ENCODE results near the gene KCTD18. TPM values are rescaled to one million over a fixed set of nuclear protein-coding genes. Genes with fewer than 3 reads are reported as not detected.

KCTD18 gene
- total RNA-seq, 4 donors from 2014 or later = 23.7 to 33.8 (median 28.8) TPM

GRCh38 chr2:200486529-200486928, 23.3 kb downstream of the KCTD18 start:
- ATAC-seq = no peak
- no peaks in the 10 kb centered on the region for H3K27me3 ChIP-seq
- no peak overlapping the region for H3K4me3 ChIP-seq
- H3K27ac ChIP-seq = no peak overlapping the region
- no peaks in the 10 kb centered on the region for H3K4me1 ChIP-seq
- TF ChIP-seq EP300 (IDR thresholded peaks at IDR 0.05) = no peak
- TF ChIP-seq POLR2A (IDR thresholded peaks at IDR 0.05) = no peak
- TF ChIP-seq CTCF (IDR thresholded peaks at IDR 0.05) = no peak
- TF ChIP-seq POLR2AphosphoS5 (IDR thresholded peaks at IDR 0.05) = no peak
- H3K36me3 ChIP-seq = peaks cover 0 to 30% of the 10 kb centered on the region in 2 donors
- 63 to 79% methylated on average over 2 of the region's 2 CpGs for WGBS, 2 donors (ENCODE audit: low coverage in 1 of 2)
- no peaks in the 10 kb centered on the region for H3K9me3 ChIP-seq

DNA sequence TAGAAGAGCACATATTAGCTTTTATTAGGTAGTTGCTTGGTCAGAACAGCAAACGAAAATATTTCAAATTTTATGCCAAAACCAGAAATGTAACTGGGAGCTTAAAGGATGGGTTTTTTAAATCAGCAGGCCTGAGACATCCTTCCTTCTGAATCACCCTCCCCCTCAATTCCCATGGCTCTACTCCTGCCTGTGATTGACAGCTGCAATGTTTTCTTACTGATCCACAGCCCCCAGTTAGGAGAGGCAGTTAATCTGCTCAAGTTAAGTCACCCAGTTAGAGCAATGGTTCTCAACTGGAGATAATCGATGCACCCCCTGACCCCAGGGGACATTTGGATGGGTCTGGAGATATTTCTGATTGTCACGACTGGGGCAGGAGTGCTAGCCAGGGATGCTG, 24.9 kb downstream of the KCTD18 start:
- Histone ChIP-seq H3K36me3 (peaks cover 0 to 14% of the 10 kb centered on the region in 2 donors), H3K9me3 (no peaks in the 10 kb centered on the region), H3K27me3 (no peaks in the 10 kb centered on the region), H3K4me1 (no peaks in the 10 kb centered on the region), H3K4me3 (no peak overlapping the region), H3K27ac (no peak overlapping the region)
- TF ChIP-seq CTCF (IDR thresholded peaks at IDR 0.05) (no peak), EP300 (IDR thresholded peaks at IDR 0.05) (no peak), POLR2AphosphoS5 (IDR thresholded peaks at IDR 0.05) (no peak)
- 72 to 74% methylated on average over 2 to 3 of the region's 3 CpGs for WGBS, 2 donors (ENCODE audit: low coverage in 1 of 2)
- ATAC-seq = no peak

DNA sequence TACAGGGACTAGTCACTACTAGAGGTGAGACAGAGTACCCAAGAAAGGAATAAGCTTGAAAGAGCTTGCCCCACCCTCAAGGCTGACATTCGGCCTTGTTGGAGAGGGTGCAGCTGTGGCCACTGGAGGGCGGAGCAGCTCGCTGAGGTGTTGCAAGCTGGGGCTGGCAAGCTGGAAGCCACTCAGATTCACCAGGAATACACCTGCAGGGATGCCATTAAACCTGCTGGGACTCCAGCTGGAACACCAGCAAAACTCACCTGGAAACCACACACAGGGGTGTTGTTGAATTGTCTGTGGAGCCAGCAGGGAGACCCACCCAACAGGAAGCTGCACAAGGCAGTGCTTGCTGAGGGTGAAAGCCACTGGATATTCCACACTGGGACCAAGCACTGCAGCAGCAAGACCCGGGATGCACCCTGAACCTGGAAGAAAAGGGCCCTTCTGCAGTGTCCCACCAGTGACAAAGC, 26.1 kb downstream of the KCTD18 start:
- TF ChIP-seq POLR2A (IDR thresholded peaks at IDR 0.05) = no peak
- TF ChIP-seq CTCF (IDR thresholded peaks at IDR 0.05) = peak in 1 of 4 experiments; percentile 21
- no peak for TF ChIP-seq EP300 (IDR thresholded peaks at IDR 0.05)
- no peak for TF ChIP-seq POLR2AphosphoS5 (IDR thresholded peaks at IDR 0.05)
- Histone ChIP-seq H3K4me1 (no peaks in the 10 kb centered on the region), H3K27me3 (no peaks in the 10 kb centered on the region), H3K36me3 (peaks cover 0 to 11% of the 10 kb centered on the region in 2 donors), H3K9me3 (no peaks in the 10 kb centered on the region), H3K4me3 (no peak overlapping the region), H3K27ac (no peak overlapping the region)
- ATAC-seq = no peak
- WGBS, 2 donors (ENCODE audit: low coverage in 1 of 2) = 53% methylated on average over 4 of the region's 4 CpGs; no CpG with 5 or more reads in 1 of the 2 donors

- ATAC-seq = no peak
- TF ChIP-seq POLR2AphosphoS5 (IDR thresholded peaks at IDR 0.05) = no peak
- no peak for TF ChIP-seq POLR2A (IDR thresholded peaks at IDR 0.05)
- no peak for TF ChIP-seq CTCF (IDR thresholded peaks at IDR 0.05)
- TF ChIP-seq EP300 (IDR thresholded peaks at IDR 0.05) = no peak
Measured at GRCh38 chr2:200482194-200482593, 27.7 kb downstream of the KCTD18 start.

GRCh38 chr2:200479692-200480265, 30.1 kb downstream of the KCTD18 start:
- H3K9me3 ChIP-seq = no peaks in the 10 kb centered on the region
- no peaks in the 10 kb centered on the region for H3K27me3 ChIP-seq
- peaks cover 0 to 44% of the 10 kb centered on the region in 2 donors for H3K36me3 ChIP-seq
- no peak for TF ChIP-seq POLR2A (IDR thresholded peaks at IDR 0.05)
- peak; percentile 38 for TF ChIP-seq POLR2AphosphoS5 (IDR thresholded peaks at IDR 0.05)
- H3K4me3 ChIP-seq = no peak overlapping the region
- peak; percentile 21 for ATAC-seq
- H3K27ac ChIP-seq = peak overlapping the region in 1 of 4 donors; percentile 16
- WGBS, 2 donors (ENCODE audit: low coverage in 1 of 2) = 42 to 50% methylated on average over 4 to 8 of the region's 8 CpGs
- H3K4me1 ChIP-seq = no peaks in the 10 kb centered on the region

More at GRCh38 chr2:200482194-200482593, 27.7 kb downstream of the KCTD18 start:
- no peaks in the 10 kb centered on the region for H3K9me3 ChIP-seq
- H3K4me3 ChIP-seq = no peak overlapping the region
- H3K36me3 ChIP-seq = peaks cover 0 to 23% of the 10 kb centered on the region in 2 donors
- no peaks in the 10 kb centered on the region for H3K27me3 ChIP-seq
- no peaks in the 10 kb centered on the region for H3K4me1 ChIP-seq
- H3K27ac ChIP-seq = no peak overlapping the region
